ENCODE data around the gene CNTNAP2. TPM values are rescaled to one million over a fixed set of nuclear protein-coding genes. Genes with fewer than 3 reads are reported as not detected.

Gene CNTNAP2
- total and polyA plus RNA-seq, 2 of the 8 experiments (the other 6 are each of a cell fraction or from before 2014, with no cell fraction given), result 27.9 to 71.0 TPM

- TF ChIP-seq CHD7 (IDR thresholded peaks at IDR 0.05; ENCODE audit: insufficient replicate concordance, low read length) (no peak), NANOG (IDR thresholded peaks at IDR 0.05; ENCODE audit: insufficient read depth, low read depth, low read length, poor library complexity, severe bottlenecking) (no peak)
Measured at GRCh38 chr7:146393346-146393745, 276.7 kb downstream of the CNTNAP2 start (continued).
